ENCODE data around the gene PDSS2.
A peak's percentile ranks its signal among the peaks of the same experiment; 100 is the strongest.
"Not testable (repeated sequence)": the region's sequence is repeated elsewhere in the genome, so short reads cannot be mapped to it uniquely, and the experiment has no call there.

PDSS2 gene

GRCh38 chr6:107413966-107414645 is 45.3 kb downstream of the PDSS2 start:
- no peak for DNase-seq (ENCODE audit: low read depth)

- no peak for DNase-seq (ENCODE audit: low read depth)
Observed at GRCh38 chr6:107411161-107411560, 48.2 kb downstream of the PDSS2 start.

- DNase-seq (ENCODE audit: low read depth): no peak
Observed at GRCh38 chr6:107409942-107410341, 49.4 kb downstream of the PDSS2 start.

- DNase-seq (ENCODE audit: low read depth): no peak
Observed at GRCh38 chr6:107408714-107409113, 50.6 kb downstream of the PDSS2 start.

- DNase-seq (ENCODE audit: low read depth): no peak
Observed at GRCh38 chr6:107405002-107405401, 54.4 kb downstream of the PDSS2 start.

- no peak for DNase-seq (ENCODE audit: low read depth)
Observed at GRCh38 chr6:107402533-107402932, 56.8 kb downstream of the PDSS2 start.

- no peak for DNase-seq (ENCODE audit: low read depth)
Observed at GRCh38 chr6:107401573-107401972, 57.8 kb downstream of the PDSS2 start.

- no peak for DNase-seq (ENCODE audit: low read depth)
Observed at GRCh38 chr6:107400616-107401147, 58.7 kb downstream of the PDSS2 start.

- DNase-seq (ENCODE audit: low read depth): no peak
Observed at GRCh38 chr6:107399935-107400334, 59.4 kb downstream of the PDSS2 start.

GRCh38 chr6:107398001-107398400 is 61.4 kb downstream of the PDSS2 start:
- DNase-seq (ENCODE audit: low read depth): no peak

GRCh38 chr6:107396211-107396610 is 63.2 kb downstream of the PDSS2 start:
- no peak for DNase-seq (ENCODE audit: low read depth)

- DNase-seq (ENCODE audit: low read depth): no peak
Observed at GRCh38 chr6:107392069-107392468, 67.3 kb downstream of the PDSS2 start.

GRCh38 chr6:107390685-107391435 is 68.5 kb downstream of the PDSS2 start:
- no peak for DNase-seq (ENCODE audit: low read depth)

- DNase-seq (ENCODE audit: low read depth): no peak
Observed at GRCh38 chr6:107390056-107390455, 69.3 kb downstream of the PDSS2 start.

- no peak for DNase-seq (ENCODE audit: low read depth)
Observed at GRCh38 chr6:107386904-107387303, 72.5 kb downstream of the PDSS2 start.

- peak; percentile 53 for DNase-seq (ENCODE audit: low read depth)
Observed at GRCh38 chr6:107386340-107386739, 73.0 kb downstream of the PDSS2 start.

- no peak for DNase-seq (ENCODE audit: low read depth)
Observed at GRCh38 chr6:107383705-107384104, 75.7 kb downstream of the PDSS2 start.

- no peak for DNase-seq (ENCODE audit: low read depth)
Observed at GRCh38 chr6:107374264-107374663, 85.1 kb downstream of the PDSS2 start.

- DNase-seq (ENCODE audit: low read depth): no peak
Observed at GRCh38 chr6:107369493-107369892, 89.9 kb downstream of the PDSS2 start.

- DNase-seq (ENCODE audit: low read depth): no peak
Observed at GRCh38 chr6:107368471-107368870, 90.9 kb downstream of the PDSS2 start.

GRCh38 chr6:107364173-107364572 is 95.2 kb downstream of the PDSS2 start:
- not testable (repeated sequence) for DNase-seq (ENCODE audit: low read depth)

GRCh38 chr6:107361753-107362604 is 97.4 kb downstream of the PDSS2 start:
- peak; percentile 82 for DNase-seq (ENCODE audit: low read depth)
